ENCODE measurements around the gene SLC25A20.

The SLC25A20 gene

DNA sequence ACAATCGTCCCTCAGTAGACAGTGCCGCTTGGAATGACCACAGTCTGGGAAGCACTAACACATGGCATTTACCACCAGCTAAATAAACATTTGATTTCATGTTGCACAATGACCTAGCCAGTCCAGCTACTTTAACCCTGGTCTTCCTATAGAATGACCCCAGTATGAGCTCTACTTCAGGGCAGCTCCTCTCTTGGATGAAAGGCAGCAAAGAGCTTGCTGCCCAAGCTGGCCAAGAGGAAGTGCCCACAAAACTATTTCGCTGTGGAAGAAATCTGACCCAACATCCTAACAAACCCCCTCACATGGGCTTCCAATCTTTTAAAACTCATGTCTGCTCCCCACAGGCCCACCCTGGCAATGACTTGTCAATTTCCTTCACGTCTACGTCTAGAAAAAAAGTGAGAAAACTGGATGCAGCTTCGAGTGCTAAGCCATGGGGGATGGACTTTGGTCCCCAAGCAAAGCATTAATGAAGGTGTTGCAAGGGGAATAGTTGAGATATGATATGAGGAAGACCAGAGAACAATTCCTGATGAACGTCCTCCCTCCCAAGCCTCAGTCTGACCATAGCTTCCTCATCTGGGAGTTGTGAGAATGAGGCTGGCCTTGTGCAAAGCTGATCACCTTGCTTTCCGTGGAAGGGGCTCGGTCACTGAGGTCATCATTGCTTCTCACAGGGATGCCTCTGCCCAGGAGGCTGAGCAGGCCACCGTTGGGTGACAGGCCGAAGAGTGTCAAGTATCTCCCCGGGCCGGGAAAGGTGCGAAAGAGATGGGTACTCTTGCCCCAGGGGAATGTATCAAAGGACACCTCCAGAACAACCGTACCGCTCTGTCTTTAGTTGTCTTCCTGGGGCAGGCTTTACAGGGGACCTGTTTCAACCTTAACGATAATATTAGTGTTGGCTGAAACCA is 964 bp downstream of the SLC25A20 start:
- no peak for DNase-seq (ENCODE audit: low read depth)

GRCh38 chr3:48896936-48897335 is 1.7 kb downstream of the SLC25A20 start:
- DNase-seq (ENCODE audit: low read depth): no peak

DNA sequence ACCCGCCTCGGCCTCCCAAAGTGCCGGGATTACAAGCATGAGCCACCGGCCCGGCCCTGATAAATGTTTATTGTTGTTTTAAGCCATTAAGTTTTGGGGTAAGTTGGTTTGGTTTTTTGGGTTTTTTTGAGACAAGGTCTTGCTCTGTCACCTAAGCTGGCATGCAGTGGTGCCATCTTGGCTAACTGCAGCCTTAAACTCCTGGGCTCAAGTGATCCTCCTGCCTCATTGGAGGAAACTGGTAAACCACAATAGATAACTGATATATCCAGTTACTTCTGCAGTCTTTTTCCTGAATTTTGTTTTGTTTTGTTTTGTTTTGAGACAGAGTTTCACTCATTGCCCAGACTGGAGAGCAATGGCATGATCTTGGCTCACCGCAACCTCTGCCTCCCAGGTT is 4.2 kb downstream of the SLC25A20 start:
- no peak for DNase-seq (ENCODE audit: low read depth)

DNA sequence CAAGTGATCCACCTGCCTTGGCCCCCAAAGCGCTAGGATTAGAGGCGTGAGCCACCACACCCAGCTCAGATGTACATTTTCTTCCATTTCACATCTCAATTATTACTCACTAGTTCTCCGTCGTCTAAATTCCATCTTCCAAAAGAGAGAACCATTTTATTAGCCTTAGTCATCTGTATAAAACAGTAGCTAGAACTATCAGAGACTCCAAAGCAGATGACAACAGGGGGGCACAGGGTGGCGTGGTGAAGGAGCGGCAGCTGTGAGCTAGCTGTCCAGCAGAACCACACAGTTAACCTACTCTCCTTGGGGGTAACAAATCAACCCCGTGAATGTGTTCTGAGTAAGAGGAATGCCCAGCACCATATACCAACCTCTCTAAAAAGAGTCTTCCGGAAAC is 7.1 kb downstream of the SLC25A20 start:
- no peak for DNase-seq (ENCODE audit: low read depth)

- no peak for DNase-seq (ENCODE audit: low read depth)
These were observed 12.9 kb downstream of the SLC25A20 start for GRCh38 chr3:48885753-48886152.

- DNase-seq (ENCODE audit: low read depth): no peak
These were observed 17.0 kb downstream of the SLC25A20 start for GRCh38 chr3:48881652-48882114.

DNA sequence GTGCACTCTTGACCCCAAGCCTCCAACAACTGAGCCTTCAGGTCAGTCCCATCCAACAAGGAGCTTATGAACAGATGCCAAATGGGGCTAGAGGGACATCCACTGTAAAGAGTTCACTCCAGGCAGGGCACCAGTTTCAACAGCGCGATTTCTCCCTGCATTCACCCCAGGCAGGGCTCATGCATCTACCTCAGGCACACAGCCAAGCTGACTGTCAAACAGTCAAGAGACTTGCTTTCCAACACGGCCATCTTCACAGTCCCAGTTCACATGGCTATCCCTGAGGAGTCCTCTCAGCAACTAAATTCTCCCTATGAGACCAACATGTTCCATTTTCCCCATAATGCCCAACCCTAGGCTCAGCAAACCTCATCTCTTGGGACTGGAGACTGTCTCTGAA is 17.7 kb downstream of the SLC25A20 start:
- DNase-seq (ENCODE audit: low read depth): no peak

GRCh38 chr3:48879994-48880377 is 18.7 kb downstream of the SLC25A20 start:
- DNase-seq (ENCODE audit: low read depth): no peak

GRCh38 chr3:48879307-48879993 is 19.2 kb downstream of the SLC25A20 start:
- DNase-seq (ENCODE audit: low read depth): no peak

GRCh38 chr3:48877671-48878070 is 21.0 kb downstream of the SLC25A20 start:
- DNase-seq (ENCODE audit: low read depth): no peak

GRCh38 chr3:48863122-48863521 is 35.6 kb downstream of the SLC25A20 start:
- no peak for DNase-seq (ENCODE audit: low read depth)

GRCh38 chr3:48859206-48859605 is 39.5 kb downstream of the SLC25A20 start:
- DNase-seq (ENCODE audit: low read depth): no peak

GRCh38 chr3:48858709-48859108 is 40.0 kb downstream of the SLC25A20 start:
- no peak for DNase-seq (ENCODE audit: low read depth)

DNA sequence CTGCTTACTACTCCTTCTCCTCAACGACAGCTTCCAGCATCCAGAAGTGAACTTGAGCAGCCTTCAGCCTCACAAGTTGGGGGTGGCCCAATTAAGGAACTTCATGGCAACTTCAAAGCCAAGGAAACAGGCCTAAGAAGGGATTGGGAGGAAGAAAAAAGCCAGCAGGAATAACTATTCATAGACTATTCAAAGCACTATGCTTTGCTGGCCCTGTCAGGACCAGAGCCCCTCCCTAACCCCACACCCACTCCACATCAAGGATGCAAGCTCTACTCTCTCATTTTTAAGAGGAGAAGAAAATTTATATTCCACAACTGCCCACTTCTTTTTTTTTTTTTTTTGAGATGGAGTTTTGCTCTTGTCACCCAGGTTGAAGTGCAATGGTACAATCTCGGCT is 41.0 kb downstream of the SLC25A20 start:
- no peak for DNase-seq (ENCODE audit: low read depth)

- no peak for DNase-seq (ENCODE audit: low read depth)
These were observed 42.2 kb downstream of the SLC25A20 start for GRCh38 chr3:48856469-48856868.

GRCh38 chr3:48855681-48856447 is 42.8 kb downstream of the SLC25A20 start:
- no peak for DNase-seq (ENCODE audit: low read depth)

- DNase-seq (ENCODE audit: low read depth): no peak
These were observed 46.5 kb downstream of the SLC25A20 start for GRCh38 chr3:48852151-48852550.

GRCh38 chr3:48851407-48851806 is 47.3 kb downstream of the SLC25A20 start:
- DNase-seq (ENCODE audit: low read depth): no peak

DNA sequence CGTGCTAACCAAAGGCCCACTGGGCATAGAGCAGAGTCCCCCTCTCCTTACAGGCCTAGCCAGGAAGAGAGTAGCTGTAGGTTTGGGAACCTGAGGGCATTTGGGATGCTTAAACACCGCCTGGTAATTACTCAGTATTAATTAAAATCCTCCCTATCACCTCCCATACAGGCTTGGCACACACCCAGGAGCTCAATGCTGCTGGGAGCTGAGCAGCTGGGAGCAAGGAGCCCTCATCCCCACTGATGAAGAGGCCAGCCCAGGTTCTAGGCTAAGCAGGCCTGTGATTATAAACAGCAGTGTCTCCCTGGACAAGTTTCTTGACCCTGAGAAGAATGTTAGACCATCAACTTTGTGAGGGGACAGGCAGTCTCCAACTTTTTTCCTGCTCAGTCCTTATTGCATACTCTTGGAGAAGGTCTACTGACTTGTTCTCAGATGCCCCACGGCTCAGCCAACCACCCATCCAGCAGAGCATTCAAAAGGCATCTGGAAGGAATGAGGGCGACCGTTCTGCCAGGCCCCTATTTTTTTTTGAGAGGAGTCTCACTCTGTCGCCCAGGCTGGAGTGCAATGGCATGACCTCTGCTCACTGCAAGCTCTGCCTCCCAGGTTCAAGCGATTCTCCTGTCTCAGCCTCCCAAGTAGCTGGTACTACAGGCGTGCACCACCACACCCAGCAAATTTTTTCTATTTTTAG is 49.7 kb downstream of the SLC25A20 start:
- DNase-seq (ENCODE audit: low read depth): no peak

GRCh38 chr3:48847504-48848423 is 50.9 kb downstream of the SLC25A20 start, which contains the start of gene PRKAR2A:
Gene PRKAR2A (minus strand): TSS chr3:48847874. CDS start chr3:48847596, 278 bp downstream.
- DNase-seq (ENCODE audit: low read depth): peak; percentile 76

GRCh38 chr3:48847053-48847503 is 51.6 kb downstream of the SLC25A20 start:
- peak; percentile 47 for DNase-seq (ENCODE audit: low read depth)

All from stromal cell of bone marrow (primary cell).